PC-9 (cell line): ENCODE results near the gene YES1. TPM values are rescaled to one million over a fixed set of nuclear protein-coding genes. Genes with fewer than 3 reads are reported as not detected.

Experiments
- BruUV-seq: library from RNA; stranded (reverse); fragments of 400-500 nt; replicated peaks from 2 replicates; lab custom pipeline; 2021; lab: Mats Ljungman, UMichigan
- CTCF ChIA-PET: fragments of 300-600 bp; sonication (Branson Sonifier 250); formaldehyde crosslinking; loops from one replicate; lab custom pipeline; 2022; ENCODE audit warnings: antibody characterized with exemption; lab: Charles Lee
- POLR2A ChIA-PET: fragments of 300-600 bp; sonication (Branson Sonifier 250); formaldehyde crosslinking; loops from one replicate; lab custom pipeline; 2022; ENCODE audit warnings: antibody characterized with exemption; ENCODE audit not compliant: unreplicated experiment; lab: Charles Lee
- DNase-seq, 2 experiments: peaks; one replicate each; pipeline versions ENCODE4 v3.0.0 to v3.0.0-alpha.2; 2015 to 2022; ENCODE audit warnings: mixed read lengths in 1 of 2
- H2AFZ ChIP-seq: fragments of 200-600 bp; sonication (generic); 2 replicates; pipeline ENCODE4 v1.8.1; 2017; ENCODE audit warnings: antibody characterized with exemption
- H3F3A ChIP-seq: fragments of 200-600 bp; sonication (generic); 2 replicates; pipeline ENCODE4 v1.8.1; 2017; ENCODE audit warnings: antibody characterized with exemption, mild to moderate bottlenecking, low read depth; ENCODE audit not compliant: insufficient read depth
- H3K27ac ChIP-seq: fragments of 200-600 bp; sonication (generic); 2 replicates; pipeline ENCODE4 v1.6.1; 2016; ENCODE audit warnings: mixed run types
- H3K27me3 ChIP-seq: fragments of 200-600 bp; sonication (generic); 2 replicates; pipeline ENCODE4 v1.6.1; 2016; ENCODE audit warnings: low read depth, mixed run types; ENCODE audit not compliant: insufficient read depth
- H3K36me3 ChIP-seq: fragments of 200-600 bp; sonication (generic); 2 replicates; pipeline ENCODE4 v1.6.1; 2016; ENCODE audit warnings: low read depth, mixed run types
- H3K4me1 ChIP-seq: fragments of 200-600 bp; sonication (generic); replicated peaks from 2 replicates; pipeline ENCODE4 v1.6.1; 2016; ENCODE audit warnings: mixed run types; ENCODE audit not compliant: insufficient read depth
- H3K4me2 ChIP-seq: fragments of 200-600 bp; sonication (generic); 2 replicates; pipeline ENCODE4 v1.6.1; 2017; ENCODE audit warnings: mixed run types
- H3K4me3 ChIP-seq: fragments of 200-600 bp; sonication (generic); 2 replicates; pipeline ENCODE4 v1.6.1; 2016; ENCODE audit warnings: mixed run types
- H3K79me2 ChIP-seq: fragments of 200-600 bp; sonication (generic); 2 replicates; pipeline ENCODE4 v1.6.1; 2017; ENCODE audit warnings: low read depth, mixed run types
- H3K9me2 ChIP-seq: fragments of 200-600 bp; sonication (generic); 2 replicates; pipeline ENCODE4 v1.8.1; 2017; ENCODE audit warnings: mild to moderate bottlenecking; ENCODE audit not compliant: insufficient read depth
- H3K9me3 ChIP-seq: fragments of 200-600 bp; sonication (generic); 2 replicates; pipeline ENCODE4 v1.8.1; 2016; ENCODE audit warnings: low read depth; ENCODE audit not compliant: insufficient read depth
- H4K20me1 ChIP-seq: fragments of 200-600 bp; sonication (generic); 2 replicates; pipeline ENCODE4 v1.8.1; 2017; ENCODE audit not compliant: insufficient read depth
- CTCF ChIP-seq: fragments of 200-600 bp; sonication (generic); conservative IDR thresholded peaks from 2 replicates; pipeline ENCODE4 v1.6.1; 2017; ENCODE audit warnings: mixed run types, antibody characterized with exemption, mild to moderate bottlenecking, moderate library complexity
- EZH2 ChIP-seq: fragments of 200-600 bp; sonication (generic); IDR thresholded peaks from 2 replicates; pipeline ENCODE4 v1.8.0; 2017; ENCODE audit warnings: antibody characterized with exemption, low read depth
- intact Hi-C: fragments of 100-400 bp; cut with micrococcal nuclease; formaldehyde crosslinking; loops from one replicate; pipeline ENCODE4 v1.10.0; 2022; ENCODE audit not compliant: unreplicated experiment
- total RNA-seq: library from RNA; stranded (reverse); gene quantifications from 2 replicates; pipeline ENCODE4 v1.2.3, GENCODE V29; 2021

Gene YES1
- total RNA-seq, 1 experiment from 2014 or later = 111 TPM

GRCh38 chr18:741931-742512 is 70.0 kb downstream of the YES1 start:
- Histone ChIP-seq H3K9me3 (no peaks in the 10 kb centered on the region), H3K27me3 (no peaks in the 10 kb centered on the region), H4K20me1 (0 out of 2 replicates have a peak, but pooled peaks cover 4% of the 10 kb centered on the region), H3K4me2 (no peak overlapping the region), H3K4me3 (no peak overlapping the region), H3F3A (peaks cover 11% of the 10 kb centered on the region; the same call in 1 of the 2 replicates), H3K36me3 (no peaks in the 10 kb centered on the region), H3K9me2 (no peaks in the 10 kb centered on the region), H2AFZ (no peak overlapping the region), H3K27ac (no peak overlapping the region), H3K79me2 (no peaks in the 10 kb centered on the region), H3K4me1 (no peaks in the 10 kb centered on the region)
- TF ChIP-seq EZH2 (no peak), CTCF (peak; percentile 91)
- DNase-seq = peak in 1 of 2 experiments; percentile 36
- POLR2A ChIA-PET = no interaction called here
- no TSS peak for BruUV-seq
- CTCF ChIA-PET = interaction anchor here (0.9 to 1.6 kb wide), 2 partner anchors 88 to 98 kb away, joined by 3 to 6 read pairs; no protein-coding TSS in a partner anchor
- intact Hi-C loops = loop anchor here (1.0 to 5.0 kb wide), 3 partner anchors 70 to 97 kb away; partner anchors contain the start of gene YES1

GRCh38 chr18:732371-732770 is 79.7 kb downstream of the YES1 start:
- no peak overlapping the region for H3K27ac ChIP-seq
- H3K4me3 ChIP-seq = no peak overlapping the region
- peaks cover 11% of the 10 kb centered on the region; the same call in 1 of the 2 replicates for H3K36me3 ChIP-seq
- ChIA-PET CTCF (interaction anchor here (0.7 to 1.0 kb wide), 2 partner anchors 24 to 98 kb away, joined by 5 to 22 read pairs; no protein-coding TSS in a partner anchor), POLR2A (no interaction called here)
- no TSS peak for BruUV-seq
- no peak overlapping the region for H3K4me2 ChIP-seq
- no peaks in the 10 kb centered on the region for H3K79me2 ChIP-seq
- H3K4me1 ChIP-seq = no peaks in the 10 kb centered on the region
- peaks cover 2% of the 10 kb centered on the region; the same call in 1 of the 2 replicates for H3F3A ChIP-seq
- no peak for TF ChIP-seq CTCF
- TF ChIP-seq EZH2 = no peak
- no peak overlapping the region for H2AFZ ChIP-seq
- 0 out of 2 replicates have a peak, but pooled peaks cover 4% of the 10 kb centered on the region for H4K20me1 ChIP-seq
- intact Hi-C loops = no loop called here
- DNase-seq = no peak
- no peaks in the 10 kb centered on the region for H3K9me2 ChIP-seq
- H3K27me3 ChIP-seq = no peaks in the 10 kb centered on the region
- no peaks in the 10 kb centered on the region for H3K9me3 ChIP-seq

GRCh38 chr18:731185-731584 is 80.9 kb downstream of the YES1 start:
- BruUV-seq = no TSS peak
- H3K27me3 ChIP-seq = no peaks in the 10 kb centered on the region
- no peak for DNase-seq
- CTCF ChIA-PET = no interaction called here
- no peaks in the 10 kb centered on the region for H3K4me1 ChIP-seq
- 0 out of 2 replicates have a peak, but pooled peaks cover 4% of the 10 kb centered on the region for H4K20me1 ChIP-seq
- H3K36me3 ChIP-seq = peaks cover 4% of the 10 kb centered on the region; the same call in 1 of the 2 replicates
- H3K4me2 ChIP-seq = no peak overlapping the region
- POLR2A ChIA-PET = no interaction called here
- intact Hi-C loops = no loop called here
- H3F3A ChIP-seq = peaks cover 5% of the 10 kb centered on the region; the same call in 1 of the 2 replicates
- no peak overlapping the region for H3K27ac ChIP-seq
- no peak overlapping the region for H2AFZ ChIP-seq
- H3K79me2 ChIP-seq = no peaks in the 10 kb centered on the region
- H3K9me3 ChIP-seq = no peaks in the 10 kb centered on the region
- TF ChIP-seq CTCF (no peak), EZH2 (no peak)
- no peaks in the 10 kb centered on the region for H3K9me2 ChIP-seq
- H3K4me3 ChIP-seq = no peak overlapping the region
